Astrocyte (in vitro differentiated cells and primary cell): ENCODE results near the gene ENOX1.

Experiments
- CTCF ChIP-seq: IDR thresholded peaks from 2 replicates; pipeline ENCODE4 v1.5.1; 2011; ENCODE audit warnings: low read depth, mild to moderate bottlenecking, inconsistent platforms, low read length, moderate library complexity; ENCODE audit not compliant: insufficient read depth
- EZH2 ChIP-seq: IDR thresholded peaks from 2 replicates; pipeline ENCODE4 v1.6.1; 2012; ENCODE audit warnings: mild to moderate bottlenecking, low read length, inconsistent platforms; ENCODE audit not compliant: insufficient read depth

GRCh38 chr13:43426355-43426754 lies 360.4 kb downstream of the ENOX1 start:
- TF ChIP-seq CTCF (no peak), EZH2 (no peak)
